Spinal cord (tissue), 4 donors: Measurements from ENCODE around the gene MPZL3. TPM values are rescaled to one million over a fixed set of nuclear protein-coding genes. Genes with fewer than 3 reads are reported as not detected.

Experiments
- polyA plus RNA-seq, 2 donors: library from polyadenylated mRNA; unstranded; fragments of 120-200 nt; gene quantifications; one replicate each; pipeline ENCODE4 v1.2.1, GENCODE V29; 2013; ENCODE audit not compliant: insufficient read length in 2 of 2
- small RNA-seq: library from RNA; depleted of rRNA; stranded (forward); fragments of <200 nt; gene quantifications from one replicate; pipeline ENCODE3, GENCODE V24; 2014; ENCODE audit warnings: low replicate concordance
- total RNA-seq, 2 donors: library from RNA; depleted of rRNA in 1 of 2; stranded (reverse); fragments of 120-200 nt in 1 of 2; fragments of >200 nt in 1 of 2; gene quantifications; one replicate each; pipeline versions ENCODE4 v1.2.3 to v1.2.4, GENCODE V29; 2013 to 2014

Gene MPZL3
- total and polyA plus RNA-seq, 4 donors = 1.4 to 5.8 (median 2.9) TPM

Small RNA genes lying within 50 kb of the gene (small RNA-seq; reads per million reads assigned to genes)
- gene HSPE1P18 = not detected

Other genes starting within 250 kb of the MPZL3 start
- gene TMPRSS4, start 175.3 kb downstream of the MPZL3 start, total RNA-seq = under 1 TPM in 1 of 2 donors, not detected in 1; 0.30 TPM
- gene TMPRSS4, start 175.3 kb downstream of the MPZL3 start, polyA plus RNA-seq = under 1 TPM; 0.26 to 0.70 TPM
- gene SMIM35, start 165.4 kb downstream of the MPZL3 start, total RNA-seq = under 1 TPM; 0.06 to 0.10 TPM
- gene SMIM35, start 165.4 kb downstream of the MPZL3 start, polyA plus RNA-seq = under 1 TPM in 1 of 2 donors, not detected in 1; 0.20 TPM
- gene SCN4B, start 99.5 kb downstream of the MPZL3 start, total RNA-seq = 10 to 100 TPM; 12.5 to 30.5 TPM
- 10 to 100 TPM; 30.7 to 31.2 TPM for gene SCN4B, start 99.5 kb downstream of the MPZL3 start, polyA plus RNA-seq
- gene SCN2B, start 75.7 kb downstream of the MPZL3 start, total RNA-seq = 10 to 100 TPM; 12.6 to 24.6 TPM
- gene SCN2B, start 75.7 kb downstream of the MPZL3 start, polyA plus RNA-seq = 10 to 100 TPM; 12.6 to 16.2 TPM
- gene JAML, start 27.4 kb downstream of the MPZL3 start, total RNA-seq = 1 to 10 TPM; 8.9 to 9.2 TPM
- 1 to 10 TPM in 1 of 2 donors, under 1 TPM in 1; 0.52 to 1.5 TPM for gene JAML, start 27.4 kb downstream of the MPZL3 start, polyA plus RNA-seq
- gene MPZL2, start 11.9 kb upstream of the MPZL3 start, total RNA-seq = 10 to 100 TPM; 19.5 to 50.6 TPM
- 10 to 100 TPM in 1 of 2 donors, 1 to 10 TPM in 1; 2.0 to 13.3 TPM for gene MPZL2, start 11.9 kb upstream of the MPZL3 start, polyA plus RNA-seq
- under 1 TPM in 1 of 2 donors, not detected in 1; 0.20 TPM for gene CD3E, start 52.4 kb upstream of the MPZL3 start, total RNA-seq
- gene CD3E, start 52.4 kb upstream of the MPZL3 start, polyA plus RNA-seq = not detected
- gene CD3D, start 90.3 kb upstream of the MPZL3 start, total RNA-seq = not detected
- gene CD3D, start 90.3 kb upstream of the MPZL3 start, polyA plus RNA-seq = not detected
- under 1 TPM; 0.17 to 0.20 TPM for gene CD3G, start 92.0 kb upstream of the MPZL3 start, total RNA-seq
- under 1 TPM; 0.27 to 0.50 TPM for gene CD3G, start 92.0 kb upstream of the MPZL3 start, polyA plus RNA-seq
- gene UBE4A, start 107.2 kb upstream of the MPZL3 start, total RNA-seq = 10 to 100 TPM; 56.9 to 62.8 TPM
- 10 to 100 TPM; 32.0 to 43.8 TPM for gene UBE4A, start 107.2 kb upstream of the MPZL3 start, polyA plus RNA-seq
- gene ATP5MG, start 149.2 kb upstream of the MPZL3 start, total RNA-seq = 100 to 1,000 TPM in 1 of 2 donors, 10 to 100 TPM in 1; 47.1 to 278 TPM
- 100 to 1,000 TPM; 381 to 398 TPM for gene ATP5MG, start 149.2 kb upstream of the MPZL3 start, polyA plus RNA-seq
- 10 to 100 TPM; 45.6 to 66.8 TPM for gene KMT2A, start 184.1 kb upstream of the MPZL3 start, total RNA-seq
- gene KMT2A, start 184.1 kb upstream of the MPZL3 start, polyA plus RNA-seq = 10 to 100 TPM; 44.6 to 45.5 TPM